ENCODE measurements around the gene PLB1. TPM values are rescaled to one million over a fixed set of nuclear protein-coding genes. Genes with fewer than 3 reads are reported as not detected.

Gene PLB1, protein sequence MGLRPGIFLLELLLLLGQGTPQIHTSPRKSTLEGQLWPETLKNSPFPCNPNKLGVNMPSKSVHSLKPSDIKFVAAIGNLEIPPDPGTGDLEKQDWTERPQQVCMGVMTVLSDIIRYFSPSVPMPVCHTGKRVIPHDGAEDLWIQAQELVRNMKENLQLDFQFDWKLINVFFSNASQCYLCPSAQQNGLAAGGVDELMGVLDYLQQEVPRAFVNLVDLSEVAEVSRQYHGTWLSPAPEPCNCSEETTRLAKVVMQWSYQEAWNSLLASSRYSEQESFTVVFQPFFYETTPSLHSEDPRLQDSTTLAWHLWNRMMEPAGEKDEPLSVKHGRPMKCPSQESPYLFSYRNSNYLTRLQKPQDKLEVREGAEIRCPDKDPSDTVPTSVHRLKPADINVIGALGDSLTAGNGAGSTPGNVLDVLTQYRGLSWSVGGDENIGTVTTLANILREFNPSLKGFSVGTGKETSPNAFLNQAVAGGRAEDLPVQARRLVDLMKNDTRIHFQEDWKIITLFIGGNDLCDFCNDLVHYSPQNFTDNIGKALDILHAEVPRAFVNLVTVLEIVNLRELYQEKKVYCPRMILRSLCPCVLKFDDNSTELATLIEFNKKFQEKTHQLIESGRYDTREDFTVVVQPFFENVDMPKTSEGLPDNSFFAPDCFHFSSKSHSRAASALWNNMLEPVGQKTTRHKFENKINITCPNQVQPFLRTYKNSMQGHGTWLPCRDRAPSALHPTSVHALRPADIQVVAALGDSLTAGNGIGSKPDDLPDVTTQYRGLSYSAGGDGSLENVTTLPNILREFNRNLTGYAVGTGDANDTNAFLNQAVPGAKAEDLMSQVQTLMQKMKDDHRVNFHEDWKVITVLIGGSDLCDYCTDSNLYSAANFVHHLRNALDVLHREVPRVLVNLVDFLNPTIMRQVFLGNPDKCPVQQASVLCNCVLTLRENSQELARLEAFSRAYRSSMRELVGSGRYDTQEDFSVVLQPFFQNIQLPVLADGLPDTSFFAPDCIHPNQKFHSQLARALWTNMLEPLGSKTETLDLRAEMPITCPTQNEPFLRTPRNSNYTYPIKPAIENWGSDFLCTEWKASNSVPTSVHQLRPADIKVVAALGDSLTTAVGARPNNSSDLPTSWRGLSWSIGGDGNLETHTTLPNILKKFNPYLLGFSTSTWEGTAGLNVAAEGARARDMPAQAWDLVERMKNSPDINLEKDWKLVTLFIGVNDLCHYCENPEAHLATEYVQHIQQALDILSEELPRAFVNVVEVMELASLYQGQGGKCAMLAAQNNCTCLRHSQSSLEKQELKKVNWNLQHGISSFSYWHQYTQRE (N-terminal part only)
- under 0.01 and 1.1 TPM in 2 replicates for total RNA-seq

DNA sequence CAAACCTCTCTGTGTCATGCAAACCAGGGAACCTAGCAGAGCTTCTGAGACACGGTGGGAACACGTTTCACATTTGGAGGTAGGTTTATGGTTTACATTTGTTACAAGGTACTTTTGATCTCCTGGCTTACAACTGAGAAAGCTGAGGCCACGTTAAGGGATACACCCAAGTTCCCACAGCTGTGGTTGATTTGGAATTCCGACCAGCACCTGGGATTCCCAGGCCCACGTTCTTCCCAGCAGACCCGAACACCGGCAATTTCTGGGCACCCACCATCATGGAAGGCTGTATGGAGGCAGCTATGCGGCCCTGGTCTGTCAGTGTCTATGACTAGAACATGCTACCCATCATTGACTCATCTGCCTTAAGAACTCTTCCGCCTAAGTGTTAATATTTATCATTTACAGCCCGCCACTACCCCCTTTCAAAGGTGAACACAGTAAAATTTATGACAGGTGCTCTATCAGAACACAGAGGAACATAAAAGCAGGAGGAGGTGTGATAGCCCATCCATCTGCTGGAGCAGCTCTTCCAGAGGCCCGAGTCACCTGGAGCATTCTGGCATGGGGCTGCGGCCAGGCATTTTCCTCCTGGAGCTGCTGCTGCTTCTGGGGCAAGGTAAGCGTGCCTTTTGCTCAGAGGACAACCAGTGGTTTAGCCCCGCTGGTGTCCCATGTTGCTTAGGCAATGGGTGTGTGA lies at the start of gene PLB1:
TSS of gene PLB1 (plus strand) at position 510 of the 700 bp plus-strand sequence. CDS start at position 565, 55 bp downstream.

Other genes with a start within 250 kb of the PLB1 start
- gene FOSL2, start 103.2 kb upstream of the PLB1 start, total RNA-seq: 78.5 and 80.8 TPM in 2 replicates

Measured in cardiac atrium fibroblast (primary cell).